Gastroesophageal sphincter (tissue), 3 donors: ENCODE measurements around the gene SSUH2.

ENCODE experiments used
- EP300 ChIP-seq: sonication (generic); formaldehyde crosslinking; IDR thresholded peaks from one replicate; pipeline ENCODE4 v1.6.1; 2017; ENCODE audit warnings: antibody characterized with exemption, mild to moderate bottlenecking
- POLR2A ChIP-seq, 2 donors: fragments of 450-650 bp; IDR thresholded peaks; one replicate each; pipeline ENCODE4 v1.6.1; 2017; ENCODE audit warnings: antibody characterized with exemption in 2 of 2, mild to moderate bottlenecking in 2 of 2, moderate library complexity in 1 of 2
- POLR2AphosphoS5 ChIP-seq: sonication (generic); formaldehyde crosslinking; IDR thresholded peaks from one replicate; pipeline ENCODE4 v1.6.1; 2017; ENCODE audit warnings: antibody characterized with exemption
- TF ChIP-seq, protein P1 (sequence below), 4 experiments: fragments of 200-600 bp in 2 of 4; fragments of 450-650 bp in 2 of 4; sonication (generic) in 1 of 4; IDR thresholded peaks; one replicate each; pipeline ENCODE4 v1.5.1; 2017 to 2019; ENCODE audit warnings: antibody characterized with exemption in 4 of 4, mild to moderate bottlenecking in 2 of 4, moderate library complexity in 2 of 4

DNA sequence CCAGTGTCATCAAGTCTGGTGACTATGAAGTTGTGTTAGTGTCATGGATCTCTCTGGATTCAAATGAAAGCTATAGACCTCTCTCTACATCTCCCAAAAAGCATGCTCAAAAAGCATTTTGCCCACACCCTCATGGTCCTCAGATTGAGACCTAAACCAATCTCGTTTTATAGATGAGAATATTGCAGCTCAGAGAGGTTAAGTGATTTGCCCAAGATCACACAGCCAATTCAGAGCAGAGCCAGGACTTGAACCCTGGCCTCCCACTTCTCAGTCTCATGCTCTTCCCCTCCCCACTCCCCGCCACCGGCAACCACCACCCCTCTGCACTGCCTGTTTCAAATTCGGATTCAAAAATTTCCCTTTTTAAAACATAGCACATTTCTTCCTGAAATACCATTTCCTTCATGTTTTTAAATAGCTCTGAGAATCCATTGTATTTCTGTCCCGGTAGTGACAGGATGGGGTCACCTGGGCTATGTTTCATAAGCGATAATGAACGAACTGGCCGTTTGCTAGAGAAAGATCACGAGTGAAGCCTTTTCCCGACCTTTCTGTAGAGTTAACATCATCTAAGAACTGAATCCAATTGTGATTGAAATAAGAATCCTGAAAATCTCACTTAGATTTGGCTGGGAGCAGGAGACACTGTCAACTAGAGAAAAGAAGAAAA, 769 bp downstream of the SSUH2 start:
- no peak for TF ChIP-seq POLR2A (IDR thresholded peaks at IDR 0.05)
- TF ChIP-seq, protein P1, sequence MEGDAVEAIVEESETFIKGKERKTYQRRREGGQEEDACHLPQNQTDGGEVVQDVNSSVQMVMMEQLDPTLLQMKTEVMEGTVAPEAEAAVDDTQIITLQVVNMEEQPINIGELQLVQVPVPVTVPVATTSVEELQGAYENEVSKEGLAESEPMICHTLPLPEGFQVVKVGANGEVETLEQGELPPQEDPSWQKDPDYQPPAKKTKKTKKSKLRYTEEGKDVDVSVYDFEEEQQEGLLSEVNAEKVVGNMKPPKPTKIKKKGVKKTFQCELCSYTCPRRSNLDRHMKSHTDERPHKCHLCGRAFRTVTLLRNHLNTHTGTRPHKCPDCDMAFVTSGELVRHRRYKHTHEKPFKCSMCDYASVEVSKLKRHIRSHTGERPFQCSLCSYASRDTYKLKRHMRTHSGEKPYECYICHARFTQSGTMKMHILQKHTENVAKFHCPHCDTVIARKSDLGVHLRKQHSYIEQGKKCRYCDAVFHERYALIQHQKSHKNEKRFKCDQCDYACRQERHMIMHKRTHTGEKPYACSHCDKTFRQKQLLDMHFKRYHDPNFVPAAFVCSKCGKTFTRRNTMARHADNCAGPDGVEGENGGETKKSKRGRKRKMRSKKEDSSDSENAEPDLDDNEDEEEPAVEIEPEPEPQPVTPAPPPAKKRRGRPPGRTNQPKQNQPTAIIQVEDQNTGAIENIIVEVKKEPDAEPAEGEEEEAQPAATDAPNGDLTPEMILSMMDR (IDR thresholded peaks at IDR 0.05): no peak
- TF ChIP-seq POLR2AphosphoS5: no peak
- no peak for TF ChIP-seq EP300
